HG02970 (cell line): ENCODE results near the gene GHITM.
"Not testable (repeated sequence)": the region's sequence is repeated elsewhere in the genome, so short reads cannot be mapped to it uniquely, and the experiment has no call there.

ENCODE experiments used
- ATAC-seq: cut with Tn5 transposase; IDR thresholded peaks from one replicate; pipeline ENCODE4 v1.9.1; 2021; ENCODE audit warnings: mild to moderate bottlenecking, moderate library complexity, moderate number of reproducible peaks; ENCODE audit not compliant: unreplicated experiment, low FRiP score

GHITM gene

GRCh38 chr10:84147347-84147746 lies 8.0 kb downstream of the GHITM start:
- no peak for ATAC-seq

DNA sequence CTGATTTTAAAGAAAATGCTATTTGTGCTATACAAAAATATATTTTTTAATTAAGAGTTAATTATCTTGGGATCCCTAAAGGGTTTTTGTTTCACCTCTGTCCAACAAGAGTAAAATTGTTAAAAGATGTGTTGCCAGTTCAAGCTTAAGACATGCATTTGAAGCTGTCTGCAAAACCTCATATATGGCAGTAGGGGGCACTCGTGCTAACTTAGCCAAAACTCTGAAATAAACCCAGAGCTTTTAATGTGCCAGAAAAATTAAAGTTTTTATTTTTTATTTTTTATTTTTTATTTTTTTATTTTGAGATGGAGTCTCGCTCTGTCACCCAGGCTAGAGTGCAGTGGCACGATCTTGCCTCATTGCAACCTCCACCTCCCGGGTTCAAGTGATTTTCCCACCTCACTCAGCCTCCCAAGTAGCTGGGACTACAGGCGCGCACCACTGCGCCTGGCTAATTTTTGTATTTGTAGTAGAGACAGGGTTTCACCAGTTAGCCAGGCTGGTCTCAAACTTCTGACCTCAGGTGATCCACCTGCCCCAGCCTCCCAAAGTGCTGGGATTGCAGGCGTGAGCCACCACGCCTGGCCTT lies 8.8 kb downstream of the GHITM start:
- ATAC-seq = not testable (repeated sequence)

DNA sequence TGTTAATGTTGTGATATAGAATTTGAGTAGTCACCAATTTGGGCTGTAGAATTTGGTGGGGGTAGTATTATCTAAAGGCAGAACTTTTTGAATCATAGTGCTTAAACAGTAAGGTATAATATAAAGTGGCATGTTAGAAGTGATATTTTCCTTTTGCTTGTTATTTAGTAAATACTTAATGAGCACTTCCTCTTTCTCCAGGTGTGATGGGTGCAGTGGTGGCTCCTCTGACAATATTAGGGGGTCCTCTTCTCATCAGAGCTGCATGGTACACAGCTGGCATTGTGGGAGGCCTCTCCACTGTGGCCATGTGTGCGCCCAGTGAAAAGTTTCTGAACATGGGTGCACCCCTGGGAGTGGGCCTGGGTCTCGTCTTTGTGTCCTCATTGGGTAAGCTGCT lies 10.5 kb downstream of the GHITM start:
- ATAC-seq = no peak

GRCh38 chr10:84152769-84153168 lies 13.5 kb downstream of the GHITM start:
- no peak for ATAC-seq

DNA sequence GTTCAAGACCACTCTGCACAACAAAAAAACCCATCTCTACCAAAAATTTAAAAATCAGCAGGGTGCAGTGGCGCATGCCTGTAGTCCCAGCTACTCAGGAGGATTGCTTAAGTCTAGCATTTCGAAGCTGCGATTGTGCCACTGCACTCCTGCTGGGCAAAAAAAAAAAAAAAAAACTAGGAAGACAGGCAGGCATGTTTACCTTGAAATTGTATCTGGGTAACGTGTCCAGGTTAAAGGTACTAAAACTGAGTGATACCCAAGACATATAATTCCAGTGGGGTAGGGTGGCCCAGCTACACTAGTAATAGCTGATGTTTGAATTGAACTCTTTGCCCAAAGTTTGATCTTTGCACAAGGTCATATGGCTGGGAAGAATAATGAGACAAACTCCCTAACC lies 16.2 kb downstream of the GHITM start:
- no peak for ATAC-seq

DNA sequence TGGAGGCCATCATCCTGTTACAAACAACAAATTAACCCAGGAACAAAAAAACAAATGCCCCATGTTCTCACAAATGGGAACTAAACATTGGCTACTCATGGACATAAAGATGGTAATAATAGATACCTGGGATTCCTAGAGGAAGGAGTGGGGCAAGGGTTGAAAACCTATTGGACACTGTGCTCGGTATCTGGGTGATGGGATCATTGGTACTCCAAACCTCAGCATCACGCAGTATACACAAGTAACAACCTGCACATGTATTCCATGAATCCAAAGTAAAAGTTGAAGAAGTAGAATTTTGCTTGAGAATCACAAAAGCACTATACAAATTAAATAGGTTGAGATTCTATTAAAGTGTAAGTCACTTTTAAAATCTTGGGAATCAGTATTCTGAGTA lies 16.7 kb downstream of the GHITM start:
- no peak for ATAC-seq

GRCh38 chr10:84156768-84157167 lies 17.5 kb downstream of the GHITM start:
- ATAC-seq = no peak

DNA sequence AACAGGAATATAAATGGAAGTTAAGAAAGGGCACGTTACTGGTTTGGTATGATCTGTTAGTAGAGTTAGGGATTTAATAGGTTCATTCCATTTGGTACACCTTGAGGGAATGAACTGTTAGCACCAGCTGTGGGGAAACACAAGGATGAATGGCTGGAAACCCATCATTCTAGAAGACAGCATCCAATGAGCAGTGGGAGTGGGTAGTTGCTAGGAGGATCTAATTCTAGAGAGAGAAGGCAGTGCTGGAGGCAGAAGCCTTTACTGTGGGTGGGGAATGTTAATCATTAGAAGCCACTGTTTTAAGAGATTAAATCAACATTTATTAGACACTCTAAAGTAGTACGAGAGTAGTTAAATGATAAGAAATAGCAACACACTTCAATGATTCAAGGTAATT lies 18.8 kb downstream of the GHITM start:
- no peak for ATAC-seq

DNA sequence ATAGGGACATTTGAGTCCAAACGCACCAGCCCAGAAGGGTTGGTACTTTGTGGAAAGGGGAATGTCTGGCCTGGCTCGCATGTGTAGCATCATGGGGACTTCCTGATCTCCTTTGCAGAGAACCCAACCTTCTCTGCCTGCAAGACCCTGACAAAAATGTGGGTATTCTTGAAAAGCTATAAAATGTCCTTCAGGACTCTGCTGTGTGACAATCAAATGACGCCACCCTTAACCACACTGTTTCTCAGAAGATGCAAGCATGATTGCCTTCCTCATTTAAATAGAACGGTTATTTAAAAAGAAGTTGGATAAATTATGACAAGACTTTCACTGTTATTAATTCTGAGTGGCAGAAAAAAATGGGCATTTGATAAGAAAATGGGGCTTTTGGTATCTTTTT lies 19.2 kb downstream of the GHITM start:
- no peak for ATAC-seq

DNA sequence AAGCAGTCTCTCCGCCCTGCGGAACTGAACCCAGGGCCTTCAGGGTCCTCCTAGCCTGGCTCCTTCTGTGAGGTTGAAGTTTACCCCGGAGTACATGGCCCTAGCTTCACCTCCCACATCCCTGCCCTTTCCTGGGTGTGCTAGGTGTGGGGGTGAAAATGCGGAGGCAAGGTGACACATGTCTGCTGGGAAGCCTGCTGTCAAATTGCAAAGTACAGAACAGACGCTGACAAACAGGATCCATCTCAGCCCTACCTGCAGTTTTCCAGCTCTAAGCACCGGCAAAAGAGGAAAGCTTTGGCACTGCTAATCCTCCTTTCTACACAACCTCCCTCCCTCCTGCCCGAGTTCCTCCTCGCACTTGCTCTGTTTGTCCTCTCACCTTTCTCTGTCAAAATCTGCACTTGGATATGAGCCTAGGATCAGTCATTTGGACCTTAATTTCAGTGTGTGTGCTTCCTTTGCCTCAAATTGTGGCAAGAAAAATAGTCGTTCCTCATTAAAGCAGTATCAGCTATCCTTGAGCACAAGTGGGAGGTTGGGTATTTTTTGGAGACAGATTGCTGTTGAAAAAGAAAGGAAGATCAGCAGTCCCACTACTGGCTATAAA lies 19.9 kb downstream of the GHITM start:
- no peak for ATAC-seq

DNA sequence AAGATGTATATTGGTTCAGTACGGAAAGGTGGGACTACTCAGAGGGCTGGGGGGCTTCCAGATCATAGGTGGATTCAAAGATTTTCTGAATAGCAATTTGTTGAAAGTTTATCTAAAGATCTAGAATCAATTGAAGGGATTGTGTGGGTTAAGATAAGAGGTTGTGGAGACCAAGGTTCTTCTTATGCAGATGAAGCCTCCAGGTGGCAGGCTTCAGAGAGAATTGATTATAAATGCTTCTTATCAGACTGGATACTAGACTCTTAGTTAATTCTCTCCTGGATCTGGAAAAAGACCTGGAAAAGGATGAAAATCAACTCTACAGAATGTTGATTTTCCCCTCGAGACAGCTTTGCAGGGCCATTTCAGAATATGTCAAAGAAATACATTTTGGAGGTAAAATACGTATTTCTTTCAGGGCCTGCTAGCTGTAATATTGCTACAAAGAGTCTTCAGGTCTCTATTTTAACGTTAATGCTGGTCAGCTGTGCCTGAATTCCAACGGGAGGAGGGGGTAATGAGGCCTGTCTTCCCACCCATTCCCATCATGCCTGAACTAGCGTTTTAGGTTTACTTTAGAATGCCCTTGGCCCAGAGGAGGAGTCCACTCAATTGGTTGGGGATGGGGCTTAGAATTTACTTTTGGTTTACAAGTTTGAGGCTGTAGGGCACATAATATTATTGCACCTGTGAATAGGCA lies 21.5 kb downstream of the GHITM start:
- ATAC-seq = no peak

- no peak for ATAC-seq
These were observed 24.7 kb downstream of the GHITM start for GRCh38 chr10:84163996-84164395.

DNA sequence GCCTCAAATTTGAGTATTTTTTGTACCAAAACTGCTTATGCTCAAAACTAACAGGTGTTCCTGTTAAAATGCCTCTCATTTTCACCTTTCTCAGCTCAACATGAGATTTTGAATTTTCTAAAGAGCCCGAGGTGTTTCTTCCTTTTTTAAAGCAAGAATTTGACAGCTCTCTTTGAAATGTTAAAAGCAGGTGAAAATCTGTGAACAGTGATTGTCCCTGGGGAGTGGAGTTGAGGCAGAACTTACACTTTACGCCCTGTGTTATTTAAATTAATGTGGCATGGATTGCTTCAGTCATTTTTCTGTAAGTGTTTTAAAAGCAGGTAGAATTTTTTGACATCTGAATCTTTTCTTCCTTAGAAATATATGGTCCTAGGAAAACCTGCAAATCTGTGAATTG lies 25.1 kb downstream of the GHITM start:
- no peak for ATAC-seq

- no peak for ATAC-seq
These were observed 27.4 kb downstream of the GHITM start for GRCh38 chr10:84166620-84167288.

GRCh38 chr10:84167289-84167653 lies 28.0 kb downstream of the GHITM start:
- not testable (repeated sequence) for ATAC-seq

- ATAC-seq = not testable (repeated sequence)
These were observed 29.1 kb downstream of the GHITM start for GRCh38 chr10:84168382-84168781.

DNA sequence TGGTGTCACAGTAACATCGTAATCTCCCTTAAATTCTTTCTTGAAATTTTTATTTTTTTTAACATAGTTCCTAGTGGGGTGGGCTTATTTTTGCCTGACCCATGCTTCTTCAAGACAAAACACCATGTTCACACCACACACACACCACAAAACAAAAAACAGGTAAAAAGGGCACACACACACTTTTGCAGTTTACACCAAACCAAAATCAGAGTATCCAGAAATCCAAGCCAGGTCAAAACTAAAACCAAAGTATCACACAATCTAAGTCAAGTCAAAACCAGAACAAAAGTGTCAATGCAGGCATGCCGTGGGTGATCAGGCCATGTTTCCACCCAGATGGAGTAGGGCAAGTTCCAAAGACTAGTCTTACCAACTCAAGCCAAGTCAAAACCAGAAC lies 31.9 kb downstream of the GHITM start:
- ATAC-seq = not testable (repeated sequence)

DNA sequence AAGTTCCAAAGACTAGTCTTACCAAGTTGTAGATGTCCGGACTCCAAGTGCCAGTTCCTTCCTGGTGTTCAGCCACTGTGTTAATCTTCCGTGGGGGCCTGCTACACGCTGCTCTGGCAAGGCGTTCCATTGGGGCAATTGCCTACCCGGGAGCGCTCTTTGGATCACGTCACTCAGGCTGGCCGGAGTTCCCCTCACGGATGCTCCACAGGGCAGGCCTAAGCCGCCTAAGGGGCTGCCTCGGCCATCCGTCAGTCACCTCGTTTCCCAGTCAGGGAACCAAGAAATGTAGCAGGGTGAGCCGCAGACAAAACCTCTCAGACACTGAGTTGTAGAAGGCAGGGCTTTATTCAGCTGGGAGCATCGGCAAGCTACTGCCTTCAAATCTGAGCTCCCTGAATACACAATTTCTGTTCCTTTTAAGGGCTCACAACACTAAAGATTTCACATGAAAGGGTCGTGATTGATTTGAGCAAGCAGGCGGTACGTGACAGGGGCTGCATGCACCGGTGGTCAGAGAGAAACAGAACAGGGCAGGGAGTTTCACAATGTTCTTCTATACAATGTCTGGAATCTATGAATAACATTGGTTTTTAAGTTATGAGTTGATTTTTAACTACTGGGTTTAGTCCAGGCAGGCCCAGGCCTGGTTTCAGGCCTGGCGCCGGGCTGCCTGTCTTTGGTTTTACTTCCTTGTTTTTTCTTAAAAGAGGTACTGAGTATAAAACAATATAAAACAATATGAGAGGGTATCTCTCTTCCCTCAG lies 32.6 kb downstream of the GHITM start:
- ATAC-seq = peak; percentile 24

DNA sequence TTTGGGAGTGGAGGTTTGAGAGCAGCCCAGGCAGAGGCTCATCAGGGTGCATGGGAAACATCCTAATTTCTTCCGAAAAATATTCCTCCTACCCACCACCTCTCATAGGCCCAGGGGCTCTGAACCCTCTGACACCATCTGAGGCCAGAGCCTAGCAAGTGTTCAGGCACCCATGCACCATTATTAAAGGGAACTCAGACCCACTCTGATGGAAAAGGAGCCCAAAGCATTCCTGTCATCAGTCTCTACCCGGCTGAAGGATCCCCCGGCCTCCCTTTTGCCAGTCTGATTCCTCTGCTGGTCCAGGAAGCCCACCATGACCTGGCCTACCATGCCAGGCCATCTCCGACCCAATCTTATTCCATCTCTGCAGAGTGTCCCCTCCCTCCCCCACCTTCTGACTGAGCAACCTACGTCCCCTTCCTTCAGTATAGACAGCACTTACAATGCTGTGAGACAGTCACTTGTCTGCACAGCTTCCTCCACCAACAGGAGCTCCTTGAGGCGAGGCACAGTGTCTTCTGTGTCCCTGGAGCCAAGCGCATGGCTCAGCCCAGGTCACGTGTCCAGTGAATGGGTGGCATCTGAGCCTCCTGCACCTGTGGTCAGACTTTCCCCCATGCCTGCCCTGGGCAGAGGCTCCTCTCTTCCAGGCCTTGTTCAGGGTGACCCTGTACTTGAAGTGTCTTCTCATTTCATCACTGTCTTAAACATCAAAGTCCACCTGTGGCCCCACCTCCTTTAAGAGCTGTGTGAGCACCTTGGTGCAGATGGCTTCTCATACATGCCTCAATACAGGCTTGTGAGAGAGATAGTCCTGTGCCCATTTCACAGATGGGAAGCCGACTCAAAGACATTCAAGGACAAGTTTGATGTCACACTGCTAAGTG lies 33.4 kb downstream of the GHITM start:
- peak; percentile 46 for ATAC-seq

DNA sequence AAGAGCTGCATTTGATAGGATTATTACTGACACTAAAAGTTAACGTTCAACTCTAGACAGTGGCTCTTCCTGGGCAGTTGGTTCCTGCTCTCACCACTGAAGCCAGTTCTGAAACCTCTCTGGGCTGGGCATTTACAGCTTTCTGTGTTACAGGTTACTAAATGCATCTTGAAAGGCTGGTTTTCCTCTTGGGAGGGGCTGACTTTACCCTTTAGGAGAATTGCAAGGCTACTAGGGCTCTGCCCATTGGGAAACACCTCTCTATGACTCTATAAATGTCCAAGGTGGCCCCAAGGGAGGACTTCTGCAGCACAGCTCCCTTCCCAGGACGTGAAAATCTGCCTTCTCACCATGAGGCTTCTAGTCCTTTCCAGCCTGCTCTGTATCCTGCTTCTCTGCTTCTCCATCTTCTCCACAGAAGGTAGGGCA lies 34.2 kb downstream of the GHITM start, which contains the start of gene GPR15LG:
Gene GPR15LG (plus strand): TSS at position 301 of the 429 bp plus-strand sequence. CDS start 51 bp downstream, at position 352.
- ATAC-seq = no peak
